GM06990 (cell line): ENCODE data around the gene WNK2.

Experiments used
- DNase-seq: peaks from one replicate; pipeline ENCODE4 v3.0.0-alpha.2; 2011; ENCODE audit not compliant: insufficient read length; ENCODE audit errors: extremely low read depth
- H3K27me3 ChIP-seq: replicated peaks from 2 replicates; pipeline ENCODE4 v1.6.0; 2011; ENCODE audit warnings: low read length; ENCODE audit not compliant: control insufficient read depth, insufficient read depth
- H3K36me3 ChIP-seq: 2 replicates; pipeline ENCODE4 v1.5.1; 2011; ENCODE audit warnings: low read length; ENCODE audit not compliant: control insufficient read depth, insufficient read depth
- H3K4me3 ChIP-seq: replicated peaks from 2 replicates; pipeline ENCODE4 v1.5.1; 2011; ENCODE audit warnings: low read depth, mild to moderate bottlenecking, control low read depth, low read length
- CTCF ChIP-seq: IDR thresholded peaks from 2 replicates; pipeline ENCODE4 v1.5.1; 2011; ENCODE audit warnings: low read length, control low read depth, mild to moderate bottlenecking, inconsistent platforms; ENCODE audit not compliant: insufficient read depth, poor library complexity, severe bottlenecking

WNK2 gene

GRCh38 chr9:93301291-93301811 lies 117.4 kb downstream of the WNK2 start:
- Histone ChIP-seq H3K36me3 (no peaks in the 10 kb centered on the region), H3K27me3 (no peaks in the 10 kb centered on the region; the same call in none of the 2 replicates), H3K4me3 (no peak overlapping the region)
- DNase-seq: no peak
- TF ChIP-seq CTCF: no peak

- Histone ChIP-seq H3K4me3 (no peak overlapping the region), H3K27me3 (no peaks in the 10 kb centered on the region; the same call in none of the 2 replicates), H3K36me3 (no peaks in the 10 kb centered on the region)
- TF ChIP-seq CTCF: no peak
- DNase-seq: no peak
Measured at GRCh38 chr9:93301911-93302541, 118.1 kb downstream of the WNK2 start.

- H3K27me3 ChIP-seq: no peaks in the 10 kb centered on the region; the same call in none of the 2 replicates
- TF ChIP-seq CTCF: peak; percentile 78
- no peaks in the 10 kb centered on the region for H3K36me3 ChIP-seq
- H3K4me3 ChIP-seq: no peak overlapping the region
- no peak for DNase-seq
Measured at GRCh38 chr9:93302586-93303257, 118.8 kb downstream of the WNK2 start.

- H3K4me3 ChIP-seq: no peak overlapping the region
- H3K27me3 ChIP-seq: no peaks in the 10 kb centered on the region; the same call in none of the 2 replicates
- no peak for TF ChIP-seq CTCF
- H3K36me3 ChIP-seq: no peaks in the 10 kb centered on the region
- DNase-seq: no peak
Measured at GRCh38 chr9:93303258-93303771, 119.4 kb downstream of the WNK2 start.

GRCh38 chr9:93303806-93304573 lies 120.1 kb downstream of the WNK2 start:
- no peak for DNase-seq
- Histone ChIP-seq H3K36me3 (no peaks in the 10 kb centered on the region), H3K4me3 (no peak overlapping the region), H3K27me3 (no peaks in the 10 kb centered on the region; the same call in none of the 2 replicates)
- no peak for TF ChIP-seq CTCF
